Measurements from ENCODE around the gene RDX. TPM values are rescaled to one million over a fixed set of nuclear protein-coding genes. Genes with fewer than 3 reads are reported as not detected.
"Not testable (repeated sequence)": the region's sequence is repeated elsewhere in the genome, so short reads cannot be mapped to it uniquely, and the experiment has no call there.

The RDX gene
- total RNA-seq, 1 donor from 2014 or later: 128 TPM

DNA sequence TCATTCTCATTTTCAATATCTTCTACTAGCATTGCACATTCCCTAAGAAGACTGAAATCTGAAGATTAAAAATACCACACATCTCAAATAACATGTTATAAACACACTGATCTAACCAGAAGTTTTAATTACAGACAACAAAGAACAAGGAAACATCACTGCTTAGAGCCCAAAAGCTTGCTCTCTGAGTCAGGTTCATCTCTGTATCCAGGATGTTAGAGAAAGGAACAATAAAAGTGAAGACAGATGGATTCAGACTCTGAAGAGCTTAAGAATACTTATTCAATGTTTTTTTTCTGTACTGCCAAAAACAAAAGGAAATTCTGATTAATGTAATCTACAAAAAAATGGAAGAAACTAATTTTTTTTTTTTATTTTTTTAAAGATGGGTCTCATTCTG lies 16.5 kb downstream of the RDX start:
- no peak for DNase-seq (ENCODE audit: low spot score)

DNA sequence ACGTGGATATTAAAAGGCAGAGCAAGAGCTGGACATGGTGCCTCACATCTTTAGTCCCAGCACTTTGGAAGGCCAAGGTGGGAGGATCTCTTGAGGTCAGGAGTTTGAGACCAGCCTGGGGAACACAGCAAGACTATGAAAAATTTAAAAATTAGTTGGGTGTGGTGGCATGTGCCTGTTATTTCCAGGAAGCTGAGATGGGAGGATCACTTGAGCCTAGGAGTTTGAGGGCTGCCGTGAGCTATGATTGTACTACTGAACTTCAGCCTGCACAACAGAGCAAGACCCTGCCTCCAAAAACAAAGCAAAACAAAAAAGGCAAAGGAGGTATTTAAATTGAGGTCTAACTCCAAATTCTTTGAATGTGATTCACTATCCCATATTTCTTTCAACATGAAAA lies 23.5 kb downstream of the RDX start:
- DNase-seq (ENCODE audit: low spot score): no peak

DNA sequence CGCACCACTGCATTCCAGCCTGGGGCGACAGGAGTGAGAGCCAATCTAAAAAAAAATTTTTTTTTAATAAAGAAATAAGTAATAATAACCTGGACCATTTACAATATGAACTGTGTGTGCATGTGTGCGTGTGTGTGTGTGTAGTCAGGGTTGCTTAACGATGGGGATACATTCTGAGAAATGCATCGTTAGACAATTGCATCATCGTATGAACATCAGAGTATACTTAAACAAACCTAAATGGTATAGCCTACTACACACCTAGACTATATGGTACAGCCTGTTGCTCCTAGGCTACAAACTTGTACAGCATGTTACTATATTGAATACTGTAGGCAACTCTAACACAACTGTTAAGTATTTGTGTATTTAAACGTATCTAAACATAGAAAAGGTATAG lies 26.4 kb downstream of the RDX start:
- no peak for DNase-seq (ENCODE audit: low spot score)

DNA sequence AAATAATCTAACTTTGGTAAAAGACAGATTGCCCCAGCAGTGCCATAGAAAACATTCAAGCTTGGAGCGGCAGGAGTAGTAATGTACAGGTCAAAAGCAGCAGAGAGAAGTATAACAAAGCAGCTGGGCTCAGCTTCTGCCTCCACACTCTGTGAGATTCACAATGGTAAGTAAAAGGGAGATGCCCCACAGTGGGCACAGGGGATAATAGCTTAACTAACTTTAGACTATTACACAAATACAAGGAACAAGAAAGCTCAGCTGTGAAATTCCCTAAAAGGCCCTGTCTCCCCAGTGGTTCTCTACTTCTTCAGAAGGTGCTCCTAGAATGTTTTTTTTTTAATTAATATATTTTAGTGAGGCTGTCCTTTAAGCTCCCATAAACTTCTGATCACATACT lies 28.0 kb downstream of the RDX start:
- DNase-seq (ENCODE audit: low spot score): no peak

DNA sequence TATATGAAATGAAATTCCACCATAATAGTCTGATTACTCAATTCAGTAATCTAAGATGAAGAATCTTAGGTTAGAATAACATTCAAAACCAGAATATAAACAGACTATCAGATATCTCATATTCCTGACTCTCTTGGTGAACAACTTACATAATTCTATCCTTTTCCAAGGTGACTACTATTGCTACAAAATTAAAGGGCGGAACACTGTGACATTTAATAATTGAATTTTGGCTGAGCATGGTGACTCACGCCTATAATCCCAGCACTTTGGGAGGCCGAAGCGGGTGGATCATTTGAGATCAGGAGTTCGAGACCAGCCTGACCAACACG lies 34.4 kb downstream of the RDX start:
- DNase-seq (ENCODE audit: low spot score): no peak

DNA sequence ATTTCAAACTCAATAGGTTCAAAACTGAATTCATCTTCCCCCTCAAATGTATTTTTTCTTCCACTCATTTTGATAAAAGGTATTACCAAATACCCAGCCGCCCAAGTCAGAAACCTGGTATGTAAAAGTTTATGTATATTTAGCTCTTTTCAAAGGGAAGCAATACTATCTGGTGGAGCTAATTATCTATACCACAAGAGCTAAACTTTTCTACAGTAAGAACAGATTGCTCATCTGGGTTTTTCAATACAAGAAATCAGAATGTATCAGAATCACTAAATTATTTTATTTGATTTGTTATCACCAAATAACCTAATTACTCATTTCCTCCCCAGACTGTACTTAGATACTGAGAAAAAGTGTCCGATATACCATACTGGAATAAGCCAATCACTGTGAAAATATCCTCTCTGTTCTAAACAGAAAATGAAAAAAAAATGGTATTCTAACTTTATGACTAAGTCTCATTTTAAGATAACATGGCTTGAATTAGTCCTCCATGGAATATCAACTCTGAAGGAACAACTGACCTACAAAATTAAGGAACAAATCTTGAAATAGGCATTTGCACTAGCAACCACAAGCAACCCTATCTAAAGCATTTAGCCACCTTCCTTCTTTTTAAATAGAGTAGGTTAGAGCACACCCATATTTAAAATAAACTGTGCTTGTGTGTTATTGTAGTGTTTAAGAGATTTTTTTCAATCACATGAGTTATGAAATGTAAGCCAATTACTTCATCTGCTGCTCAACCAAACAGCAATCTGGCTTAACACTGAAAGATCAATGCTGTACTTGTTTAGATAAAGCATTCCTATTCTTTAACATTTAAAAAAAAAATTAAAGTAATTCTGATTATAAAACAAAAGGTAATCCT lies 35.0 kb downstream of the RDX start:
- DNase-seq (ENCODE audit: low spot score): no peak

DNA sequence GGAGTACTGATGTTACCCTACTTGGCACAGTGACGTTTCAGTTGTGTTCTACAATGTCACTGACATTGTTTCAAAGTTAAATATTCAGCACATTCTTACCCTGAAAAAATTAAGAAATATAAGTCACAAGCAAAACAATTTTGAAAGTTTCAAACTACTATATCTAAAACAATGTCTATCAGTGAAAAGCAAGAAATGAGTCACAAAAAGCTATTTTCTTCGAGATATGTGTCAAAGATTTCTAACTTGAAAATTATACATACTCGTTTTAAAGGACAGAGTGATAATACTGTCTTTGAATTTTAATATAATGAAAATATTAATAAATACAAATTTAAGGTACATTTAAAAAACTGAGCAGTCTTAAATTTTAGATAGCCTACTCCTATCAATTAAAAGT lies 42.9 kb downstream of the RDX start:
- no peak for DNase-seq (ENCODE audit: low spot score)

DNA sequence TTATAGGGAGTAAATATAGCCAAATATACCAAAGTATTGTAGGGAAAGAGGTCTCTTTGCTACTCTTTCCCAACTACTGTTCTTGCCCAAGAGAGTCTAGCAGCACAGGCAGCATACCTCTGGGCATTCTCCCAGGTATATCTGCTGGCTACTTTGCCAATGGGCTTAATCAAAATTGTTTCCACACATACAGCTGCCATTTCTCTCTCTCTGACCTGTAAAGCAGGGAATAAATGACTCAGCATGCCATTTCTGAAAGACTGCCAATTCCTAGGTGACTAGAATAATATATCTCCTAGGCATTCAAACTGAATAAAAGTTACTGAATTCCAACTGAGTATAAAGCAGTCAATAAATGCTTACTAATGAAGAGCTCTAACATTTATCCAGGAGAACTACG lies 44.6 kb downstream of the RDX start:
- no peak for DNase-seq (ENCODE audit: low spot score)

DNA sequence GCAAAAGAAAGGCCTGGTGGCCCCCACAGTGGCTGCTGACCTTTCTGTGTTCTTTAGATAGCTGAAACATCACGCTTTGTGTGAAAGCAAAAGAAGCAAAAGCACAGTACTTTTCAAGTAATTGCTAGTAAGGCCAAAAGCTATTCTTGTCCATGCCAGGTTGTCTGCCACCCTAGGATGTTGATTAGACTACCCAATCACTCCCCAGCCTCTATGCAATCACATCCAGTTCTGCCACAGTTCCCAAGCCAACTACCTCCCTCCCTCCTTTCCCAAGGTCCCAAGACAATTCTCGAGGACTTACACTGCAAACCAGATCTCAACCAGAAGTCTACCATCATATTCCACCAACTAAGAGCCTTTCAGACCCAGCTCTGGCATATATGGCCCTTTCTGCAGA lies 46.2 kb downstream of the RDX start:
- DNase-seq (ENCODE audit: low spot score): no peak

DNA sequence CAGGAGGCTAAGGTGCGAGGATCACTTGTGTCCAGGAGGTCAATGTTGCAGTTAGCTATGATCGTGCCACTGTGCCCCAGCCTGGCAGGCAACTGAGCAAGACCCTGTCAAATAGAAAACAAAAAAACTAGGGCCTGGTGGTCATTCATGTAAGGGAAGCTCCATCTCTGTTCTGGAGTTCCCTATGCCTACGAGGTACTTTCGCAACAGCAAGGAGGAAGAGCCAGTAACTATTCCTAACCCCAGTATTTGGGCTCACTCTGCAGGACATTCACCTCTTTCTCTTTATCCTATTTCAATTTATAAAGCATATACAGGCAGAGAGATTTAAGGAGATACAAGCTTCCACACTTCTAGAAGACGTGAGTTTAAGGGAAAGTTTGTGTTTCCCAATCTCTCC lies 46.6 kb downstream of the RDX start:
- DNase-seq (ENCODE audit: low spot score): no peak

DNA sequence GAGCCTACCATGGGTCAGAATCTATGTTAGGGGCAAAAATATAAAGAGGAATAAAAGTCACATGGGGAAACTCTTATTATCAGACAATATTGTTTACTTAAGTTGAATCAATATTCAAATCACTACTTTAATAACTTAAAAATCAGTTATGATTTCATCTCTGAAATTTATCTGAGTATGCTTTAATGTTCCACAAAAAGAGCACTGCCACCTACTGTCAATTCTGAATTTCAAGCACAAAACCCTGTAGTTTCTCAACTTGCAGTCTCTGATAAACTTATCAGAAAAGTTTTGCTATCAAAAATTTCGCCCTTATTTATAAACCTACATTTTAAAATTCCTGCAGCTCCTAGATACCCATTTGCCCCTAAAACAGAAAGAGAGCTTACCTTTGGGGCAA lies 47.3 kb downstream of the RDX start:
- no peak for DNase-seq (ENCODE audit: low spot score)

DNA sequence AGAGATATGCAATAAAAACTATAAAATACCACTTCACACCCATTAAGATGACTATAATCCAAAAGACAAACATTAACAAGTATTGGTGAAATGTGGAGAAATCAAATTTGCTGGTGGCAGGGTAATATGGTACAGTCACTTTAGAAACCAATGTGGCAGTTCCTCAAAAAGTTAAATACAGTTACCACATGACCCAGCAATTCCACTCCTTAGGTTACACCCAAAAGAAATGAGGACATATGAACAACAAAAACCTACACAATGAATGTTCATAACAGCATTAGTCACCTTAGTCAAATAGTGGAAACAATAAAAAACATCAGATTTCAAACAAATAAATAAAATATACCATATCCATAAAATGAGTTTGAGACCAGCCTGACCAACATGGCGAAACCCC lies 52.6 kb downstream of the RDX start:
- no peak for DNase-seq (ENCODE audit: low spot score)

DNA sequence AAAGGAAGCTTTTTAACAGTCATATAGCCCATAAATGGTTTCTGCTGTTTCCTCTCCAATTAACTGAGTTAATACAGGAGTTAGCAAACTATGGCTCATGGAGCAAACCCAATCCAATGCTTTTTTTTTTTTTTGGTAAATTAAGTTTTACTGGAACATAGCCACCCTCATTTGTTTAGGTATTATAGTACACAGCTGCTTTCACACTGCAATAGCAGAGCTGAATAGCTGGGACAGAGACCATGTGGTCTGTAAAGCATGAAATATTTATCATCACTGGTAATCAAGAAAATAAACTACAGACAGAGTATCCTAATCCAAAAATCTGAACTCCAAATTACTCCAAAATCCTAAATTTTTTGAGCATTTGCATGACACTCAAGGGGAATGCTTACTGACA lies 53.7 kb downstream of the RDX start:
- DNase-seq (ENCODE audit: low spot score): no peak

DNA sequence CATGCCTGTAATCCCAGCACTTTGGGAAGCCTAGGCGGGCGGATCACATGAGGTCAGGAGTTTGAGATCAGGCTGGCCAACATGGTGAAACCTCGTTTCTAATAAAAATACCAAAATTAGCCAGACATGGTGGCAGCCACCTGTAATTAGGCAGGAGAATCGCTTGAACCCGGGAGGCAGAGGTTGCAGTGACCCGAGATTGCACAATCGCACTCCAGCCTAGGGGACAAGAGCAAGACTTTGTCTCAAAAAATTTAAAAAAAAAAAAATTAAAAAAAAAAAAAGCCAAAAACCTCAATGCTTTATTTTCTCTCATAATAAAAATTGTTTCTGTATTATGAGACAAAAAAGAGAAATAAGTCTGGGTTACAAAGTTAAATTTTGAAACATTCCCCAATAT lies 54.2 kb downstream of the RDX start:
- DNase-seq (ENCODE audit: low spot score): no peak

DNA sequence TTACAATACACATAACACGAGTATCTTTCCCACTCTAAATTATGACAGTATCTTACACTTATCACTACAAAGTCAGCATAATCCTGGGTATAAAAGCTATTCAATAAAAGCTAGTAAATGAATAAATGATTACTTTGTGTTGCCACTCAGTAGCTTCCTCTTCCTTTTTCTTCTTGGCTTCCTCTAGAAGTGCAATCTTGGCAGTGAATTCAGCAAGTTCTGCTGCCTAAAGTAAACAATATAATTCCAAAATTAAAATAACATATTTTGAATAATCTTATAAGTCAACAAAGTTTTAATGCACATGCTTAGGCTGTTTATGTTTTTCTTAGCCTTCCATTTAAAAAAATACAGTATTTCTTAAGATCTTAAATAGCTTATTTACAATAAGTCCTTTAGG lies 60.4 kb downstream of the RDX start:
- no peak for DNase-seq (ENCODE audit: low spot score)

DNA sequence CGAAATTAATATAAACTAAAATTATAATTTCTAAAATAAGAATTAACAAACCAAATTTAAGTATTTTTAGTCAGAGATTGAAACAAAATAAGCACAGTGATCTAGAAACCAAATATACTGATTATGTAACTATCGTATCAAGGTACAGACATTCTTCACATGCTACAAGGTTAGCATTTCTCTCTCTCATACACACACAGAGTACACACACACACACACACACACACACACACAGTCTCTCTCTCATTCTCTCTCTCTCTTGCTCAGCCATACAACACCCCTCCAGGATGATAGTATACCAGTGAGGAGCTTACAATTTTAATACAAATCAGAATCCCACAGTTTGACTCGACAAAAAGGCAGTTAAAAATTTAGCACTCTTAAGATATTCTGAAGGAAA lies 66.0 kb downstream of the RDX start:
- DNase-seq (ENCODE audit: low spot score): no peak

DNA sequence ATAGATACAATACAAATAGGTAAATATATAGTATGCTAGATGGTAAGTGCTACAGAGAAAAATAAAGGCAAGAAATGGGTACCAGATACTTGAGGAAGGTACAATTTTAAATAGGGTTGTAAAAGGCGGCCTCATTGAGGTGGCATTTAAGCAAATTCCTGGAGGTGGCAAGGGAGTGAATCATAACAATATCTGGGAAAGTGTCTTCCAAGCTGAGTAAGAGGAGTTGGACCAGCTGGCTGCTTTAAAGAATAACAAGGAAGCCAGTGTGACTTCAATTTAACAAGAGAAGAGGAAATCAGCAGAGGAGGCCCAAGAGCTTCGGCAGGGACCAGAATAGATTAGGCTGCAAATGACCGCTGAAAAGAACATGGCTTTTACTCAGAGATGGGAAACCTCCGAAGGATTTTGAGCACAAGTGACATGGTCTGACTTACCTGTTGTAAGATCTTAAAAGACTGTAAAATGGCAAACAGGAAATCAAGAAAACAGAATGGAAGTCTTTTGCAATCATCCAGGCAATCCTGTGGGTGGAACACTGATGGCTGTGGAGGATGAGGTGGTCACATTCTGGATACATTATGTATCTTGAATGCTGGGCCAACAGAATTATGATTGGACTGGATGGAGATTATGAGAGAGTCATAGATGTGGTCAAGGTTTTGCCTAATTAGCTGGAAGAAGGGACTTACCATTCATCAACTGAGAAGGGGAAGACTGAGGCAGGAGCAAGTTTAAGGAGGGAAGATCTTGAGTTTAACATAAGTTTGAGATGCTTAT lies 77.2 kb downstream of the RDX start:
- DNase-seq (ENCODE audit: low spot score): no peak

DNA sequence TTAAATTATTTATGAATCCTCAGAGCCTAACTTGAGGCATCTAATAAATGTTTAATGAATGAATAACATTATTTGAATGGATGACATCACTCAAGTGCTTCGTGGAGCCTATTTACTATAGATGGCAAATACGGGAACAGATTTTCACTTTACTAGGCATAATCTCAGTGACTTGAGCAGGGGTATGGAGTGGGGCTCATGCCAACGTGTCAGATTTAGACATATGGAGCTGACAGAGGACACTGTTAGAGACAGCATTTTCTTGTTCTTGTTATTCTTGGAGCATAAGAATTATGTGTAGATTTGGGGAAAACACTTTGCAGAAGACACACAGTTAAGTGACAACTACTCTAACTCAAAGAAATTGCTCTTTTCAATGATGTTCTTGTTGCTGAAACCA lies 78.5 kb downstream of the RDX start:
- no peak for DNase-seq (ENCODE audit: low spot score)

DNA sequence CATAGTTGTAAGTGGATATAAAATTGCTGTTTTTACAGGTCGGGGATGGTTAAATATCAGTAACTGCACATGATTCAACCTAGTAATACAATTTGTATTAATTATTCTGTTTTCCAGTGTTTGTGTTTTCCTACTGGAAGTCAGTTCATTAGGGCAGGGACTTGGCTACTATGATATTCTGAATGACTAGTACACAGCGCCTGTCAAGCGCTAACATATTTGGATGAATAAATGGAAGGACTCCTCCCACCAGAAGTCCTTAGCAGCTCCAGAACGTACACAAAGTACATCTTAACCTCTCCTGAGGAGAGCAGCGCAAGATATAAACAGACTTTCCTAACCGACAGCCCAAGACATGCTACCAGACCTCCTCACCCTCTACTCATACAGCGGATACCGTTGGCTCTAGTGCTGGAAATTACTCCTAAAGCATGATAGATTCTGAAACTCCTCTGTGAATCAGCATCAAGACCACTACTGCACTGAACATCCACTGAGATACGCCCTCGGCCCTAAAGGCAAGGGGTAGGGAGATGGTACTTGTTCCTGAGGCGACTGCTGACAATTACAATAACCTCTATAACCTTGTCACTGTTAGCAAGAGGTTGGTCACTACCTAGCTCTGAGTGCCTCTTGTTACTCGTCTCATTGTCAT lies 79.1 kb downstream of the RDX start:
- no peak for DNase-seq (ENCODE audit: low spot score)

DNA sequence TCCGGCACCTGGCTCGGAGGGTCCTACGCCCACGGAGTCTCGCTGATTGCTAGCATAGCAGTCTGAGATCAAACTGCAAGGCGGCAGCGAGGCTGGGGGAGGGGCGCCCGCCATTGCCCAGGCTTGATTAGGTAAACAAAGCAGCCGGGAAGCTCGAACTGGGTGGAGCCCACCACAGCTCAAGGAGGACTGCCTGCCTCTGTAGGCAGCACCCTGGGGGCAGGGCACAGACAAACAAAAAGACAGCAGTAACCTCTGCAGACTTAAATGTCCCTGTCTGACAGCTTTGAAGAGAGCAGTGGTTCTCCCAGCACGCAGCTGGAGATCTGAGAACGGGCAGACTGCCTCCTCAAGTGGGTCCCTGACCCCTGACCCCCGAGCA lies 87.1 kb downstream of the RDX start:
- DNase-seq (ENCODE audit: low spot score): not testable (repeated sequence)

DNA sequence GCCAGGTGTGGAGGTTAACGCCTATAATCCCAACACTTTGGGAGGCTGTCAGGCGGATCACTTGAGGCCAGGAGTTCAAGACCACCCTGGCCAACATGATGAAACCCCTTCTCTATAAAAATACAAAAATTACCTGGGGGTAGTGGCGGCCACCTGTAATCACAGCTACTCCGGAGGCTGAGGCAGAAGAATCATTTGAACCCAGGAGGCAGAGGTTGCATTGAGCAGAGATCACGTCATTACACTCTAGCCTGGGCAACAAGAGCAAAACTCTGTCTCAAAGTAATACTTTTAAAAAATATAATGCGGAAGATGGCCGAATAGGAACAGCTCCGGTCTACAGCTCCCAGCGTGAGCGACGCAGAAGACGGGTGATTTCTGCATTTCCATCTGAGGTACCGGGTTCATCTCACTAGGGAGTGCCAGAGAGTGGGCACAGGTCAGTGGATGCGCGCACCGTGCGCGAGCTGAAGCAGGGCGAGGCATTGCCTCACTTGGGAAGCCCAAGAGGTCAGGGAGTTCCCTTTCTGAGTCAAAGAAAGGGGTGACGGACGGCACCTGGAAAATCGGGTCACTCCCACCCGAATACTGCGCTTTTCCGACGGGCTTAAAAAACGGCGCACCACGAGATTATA lies 87.6 kb downstream of the RDX start:
- DNase-seq (ENCODE audit: low spot score): not testable (repeated sequence)

DNA sequence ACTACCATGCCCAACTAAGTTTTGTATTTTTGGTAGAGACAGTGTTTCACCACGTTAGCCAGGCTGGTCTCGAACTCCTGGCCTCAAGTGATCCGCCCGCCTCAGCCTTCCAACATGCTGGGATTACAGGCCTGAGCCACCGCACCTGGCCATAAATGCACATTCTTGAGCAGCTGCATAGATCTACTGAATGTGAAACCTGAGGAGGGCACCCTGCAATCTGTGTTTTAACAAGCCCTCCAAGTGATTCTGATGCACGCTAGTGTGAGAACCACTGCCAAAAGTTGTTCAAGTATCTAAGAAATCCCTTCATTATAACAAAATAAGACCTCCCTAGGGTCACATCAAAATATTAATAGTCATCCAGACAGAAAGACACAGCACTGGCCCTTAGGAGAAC lies 89.3 kb downstream of the RDX start:
- no peak for DNase-seq (ENCODE audit: low spot score)

Data from mesenteric fat pad (tissue), 1 donor.